Measurements from ENCODE around the gene RAE1.
"Not testable (repeated sequence)": the region's sequence is repeated elsewhere in the genome, so short reads cannot be mapped to it uniquely, and the experiment has no call there.

RAE1 gene

DNA sequence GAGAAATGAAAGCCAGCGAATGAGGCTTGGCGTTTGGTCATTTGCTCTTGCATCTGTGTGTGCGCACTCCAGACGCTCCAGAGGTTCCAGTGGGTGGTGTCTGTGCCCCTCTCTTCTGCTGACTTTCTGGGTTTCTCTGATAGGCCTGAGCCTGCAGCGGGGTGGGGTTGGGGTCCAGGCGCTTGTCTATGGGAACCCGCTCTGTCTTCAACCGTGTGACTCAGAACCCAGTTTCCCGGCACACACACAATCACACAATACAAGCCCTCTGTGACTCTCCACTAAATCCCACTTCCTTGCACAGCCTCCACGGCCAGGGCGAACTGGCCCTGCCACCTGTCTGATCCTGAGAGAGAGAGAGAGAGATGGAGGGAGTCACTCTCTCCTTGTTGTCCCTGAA lies 64.7 kb downstream of the RAE1 start:
- DNase-seq (ENCODE audit: low spot score) = no peak

DNA sequence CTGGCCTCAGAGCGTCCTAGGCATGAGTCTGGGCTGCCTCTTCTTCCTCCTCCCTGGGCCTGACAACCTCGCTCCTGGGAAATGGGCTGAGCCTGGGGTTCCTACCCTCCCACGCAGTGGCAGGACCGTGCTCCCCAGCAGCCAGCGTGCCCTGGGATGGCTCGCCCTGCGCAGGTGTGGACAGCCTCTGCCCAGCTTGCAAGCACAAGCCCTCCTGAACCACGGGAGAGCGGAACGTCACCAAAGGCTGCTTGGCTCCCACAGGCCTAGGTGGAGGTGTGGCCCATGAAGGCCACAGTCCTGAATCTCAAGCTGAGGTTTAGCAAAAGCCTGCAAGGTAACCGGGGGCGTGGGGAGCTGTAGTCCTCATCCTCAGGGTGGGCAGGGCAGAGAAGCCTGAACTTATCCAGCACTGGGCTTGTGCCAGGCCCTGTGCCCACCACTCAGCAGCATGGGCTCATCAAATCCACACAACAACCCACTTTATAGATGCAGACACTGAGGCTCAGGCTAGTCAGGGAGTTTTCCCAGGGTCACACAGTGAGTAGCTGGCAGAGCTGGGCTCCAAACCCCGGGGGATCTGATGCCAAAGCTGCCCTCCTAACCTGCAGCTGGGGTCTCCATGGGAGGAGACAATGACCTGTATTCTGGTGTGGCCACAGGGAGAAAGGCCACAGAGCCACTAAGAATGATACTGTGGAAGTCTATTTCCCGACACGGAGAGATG lies 65.4 kb downstream of the RAE1 start:
- no peak for DNase-seq (ENCODE audit: low spot score)

DNA sequence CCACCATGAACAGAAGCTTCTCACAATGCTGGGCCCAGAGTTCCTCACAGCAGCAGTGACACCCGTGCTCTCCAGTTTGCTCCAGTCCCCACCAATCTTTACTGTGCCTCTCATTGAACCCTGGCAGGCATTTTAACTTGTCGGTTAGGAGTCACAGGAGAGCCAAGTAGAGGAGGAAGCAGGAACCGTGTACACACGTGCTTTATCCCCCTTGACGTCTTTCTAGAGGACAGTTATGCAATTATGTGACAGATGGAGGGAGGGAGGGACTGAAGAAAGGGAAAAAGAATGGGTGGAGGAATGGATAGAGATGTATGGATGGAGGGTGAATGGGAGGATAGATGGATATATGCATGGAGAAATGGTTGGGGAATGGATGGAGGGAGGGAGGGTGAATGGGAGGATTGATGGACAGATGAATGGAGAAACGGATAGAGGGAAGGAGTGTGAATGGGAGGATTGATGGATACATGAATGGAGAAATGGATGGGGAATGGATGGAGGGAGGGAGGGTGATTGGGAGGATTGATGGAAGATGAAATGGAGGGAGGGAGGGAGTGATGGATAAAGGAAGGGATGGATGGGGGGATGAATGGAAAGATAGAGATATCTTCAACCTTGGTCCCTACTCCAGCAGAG lies 66.1 kb downstream of the RAE1 start:
- no peak for DNase-seq (ENCODE audit: low spot score)

DNA sequence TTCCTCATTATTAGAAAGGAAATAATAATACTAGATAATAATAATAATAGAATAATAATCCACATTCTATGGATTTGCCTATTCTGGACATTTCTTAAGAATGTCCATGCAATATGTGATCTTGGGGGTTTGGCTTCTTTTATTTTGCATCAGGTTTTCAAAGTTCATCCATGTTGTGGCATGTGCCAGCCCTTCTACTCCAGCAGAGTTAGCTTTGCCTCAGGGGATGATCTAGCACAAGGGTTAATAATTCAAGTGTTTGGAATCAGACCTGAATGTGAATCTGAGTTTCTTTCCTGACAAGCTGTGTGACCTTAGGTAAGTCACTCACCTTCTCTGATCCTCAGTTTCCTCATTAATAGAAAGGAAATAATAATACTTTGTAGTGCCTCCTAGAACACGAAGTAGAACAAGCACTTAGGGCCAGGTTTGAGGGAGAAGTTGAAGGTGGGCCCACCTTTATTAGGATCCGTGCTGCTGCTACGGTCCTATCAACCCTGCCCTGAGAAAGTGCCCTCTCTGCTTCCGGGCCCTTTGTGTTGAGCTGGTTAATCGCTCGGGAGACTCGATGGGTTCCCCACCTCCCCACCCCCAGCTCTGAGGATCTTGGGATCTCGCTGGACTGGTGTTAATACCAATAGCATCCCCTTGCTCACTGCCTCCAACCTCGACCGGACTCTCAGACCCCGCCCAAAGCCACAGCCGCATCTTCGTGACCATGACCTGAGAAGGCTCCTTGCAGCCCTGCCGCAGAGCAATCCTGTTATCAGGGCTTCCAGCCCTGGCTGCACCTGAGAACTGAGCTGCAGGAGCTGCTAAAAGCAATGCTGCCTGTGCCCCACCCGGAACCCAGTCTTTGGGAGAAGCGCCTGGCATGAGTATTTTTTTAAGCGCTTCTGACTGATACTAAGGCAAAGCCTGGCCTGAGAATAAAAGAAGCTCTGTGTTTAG lies 67.0 kb downstream of the RAE1 start:
- DNase-seq (ENCODE audit: low spot score) = no peak

DNA sequence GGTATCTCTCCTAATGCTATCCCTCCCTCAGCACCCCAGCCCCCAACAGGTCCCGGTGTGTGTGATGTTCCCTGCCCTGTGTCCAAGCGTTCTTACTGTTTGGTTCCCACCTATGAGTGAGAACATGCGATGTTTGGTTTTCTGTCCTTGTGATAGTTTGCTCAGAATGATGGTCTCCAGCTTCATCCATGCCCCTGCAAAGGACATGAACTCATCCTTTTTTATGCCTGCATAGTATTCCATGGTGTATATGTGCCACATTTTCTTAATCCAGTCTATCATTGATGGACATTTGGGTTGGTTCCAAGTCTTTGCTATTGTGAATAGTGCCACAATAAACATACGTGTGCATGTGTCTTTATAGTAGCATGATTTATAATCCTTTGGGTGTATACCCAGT lies 68.4 kb downstream of the RAE1 start:
- not testable (repeated sequence) for DNase-seq (ENCODE audit: low spot score)

DNA sequence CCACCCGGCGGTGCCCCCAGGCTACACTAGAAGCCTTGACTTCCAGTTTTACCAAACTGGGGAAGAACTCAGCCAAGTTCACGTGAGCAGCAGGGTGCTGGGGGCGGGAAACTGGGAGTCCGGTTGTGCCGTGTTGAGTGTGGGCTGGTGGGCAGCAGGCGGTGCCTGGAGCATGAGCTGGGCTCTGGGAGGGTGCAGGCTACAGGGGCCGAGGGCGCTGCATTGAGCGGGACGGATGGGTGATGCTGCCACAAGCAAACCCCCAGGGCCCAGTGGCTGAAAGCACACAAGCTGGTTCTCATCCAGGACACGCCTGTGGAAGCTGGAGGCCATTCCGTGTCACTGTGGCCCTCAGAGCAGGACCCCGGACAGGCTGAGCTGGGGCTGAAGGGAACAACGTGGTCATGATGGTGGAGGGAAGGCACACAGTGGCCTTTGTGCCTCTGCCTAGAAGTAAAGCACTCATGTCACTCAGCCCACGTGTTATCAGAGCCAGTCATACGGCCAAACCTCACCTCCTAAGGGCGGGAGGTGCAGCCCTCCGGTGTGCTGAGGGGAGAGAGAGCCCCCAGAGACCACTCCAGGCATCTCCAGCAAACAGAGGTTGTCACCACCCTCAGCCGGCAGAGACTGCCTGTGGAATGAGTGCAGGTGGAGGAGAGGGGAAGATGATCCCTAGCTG lies 69.7 kb downstream of the RAE1 start:
- no peak for DNase-seq (ENCODE audit: low spot score)

DNA sequence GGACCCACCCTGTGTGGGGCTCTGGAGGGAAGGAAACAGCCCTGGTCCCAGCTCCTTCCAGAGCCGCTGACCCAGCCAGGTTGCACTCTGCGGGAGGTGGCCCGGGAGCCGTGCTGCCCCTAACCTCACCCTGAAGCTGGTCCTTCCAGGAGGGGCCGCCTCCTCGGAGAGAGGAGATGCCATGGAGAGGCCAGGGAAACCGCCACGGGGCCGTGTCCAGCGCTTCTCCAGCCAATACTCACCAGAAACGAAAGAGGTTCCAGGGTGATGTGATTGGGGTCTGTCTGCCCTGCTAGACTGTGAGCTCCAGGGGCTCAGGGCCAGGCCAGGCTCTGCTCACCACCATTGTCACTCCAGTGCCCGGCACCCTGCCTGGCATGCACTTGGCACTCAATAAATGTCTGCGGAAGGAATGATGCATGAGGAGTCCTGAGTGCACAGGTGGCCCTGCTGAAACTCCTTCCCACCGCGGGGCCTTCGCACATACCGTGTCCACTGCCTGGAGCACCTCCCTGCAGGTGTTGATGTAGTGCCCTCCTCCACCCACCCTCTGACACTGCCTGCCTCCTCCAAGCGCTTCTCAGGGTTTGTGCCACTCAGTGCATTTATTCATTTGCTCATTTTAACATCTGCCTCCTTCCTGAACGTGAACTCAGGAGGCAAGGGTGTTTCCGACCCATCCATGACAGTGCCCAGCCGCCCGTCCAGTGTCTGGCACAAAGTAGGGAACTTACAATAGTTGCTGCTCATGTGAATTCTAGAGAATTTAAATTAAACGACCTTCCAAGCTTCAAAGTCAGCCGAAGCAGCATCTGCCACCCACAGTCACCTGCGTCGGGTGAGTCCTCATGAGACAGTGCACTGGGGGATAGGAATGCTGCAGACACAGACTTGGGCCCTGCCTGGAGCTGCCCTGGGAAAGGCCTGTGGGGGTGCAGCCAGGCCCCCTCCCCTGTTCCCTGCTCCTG lies 70.5 kb downstream of the RAE1 start:
- no peak for DNase-seq (ENCODE audit: low spot score)

DNA sequence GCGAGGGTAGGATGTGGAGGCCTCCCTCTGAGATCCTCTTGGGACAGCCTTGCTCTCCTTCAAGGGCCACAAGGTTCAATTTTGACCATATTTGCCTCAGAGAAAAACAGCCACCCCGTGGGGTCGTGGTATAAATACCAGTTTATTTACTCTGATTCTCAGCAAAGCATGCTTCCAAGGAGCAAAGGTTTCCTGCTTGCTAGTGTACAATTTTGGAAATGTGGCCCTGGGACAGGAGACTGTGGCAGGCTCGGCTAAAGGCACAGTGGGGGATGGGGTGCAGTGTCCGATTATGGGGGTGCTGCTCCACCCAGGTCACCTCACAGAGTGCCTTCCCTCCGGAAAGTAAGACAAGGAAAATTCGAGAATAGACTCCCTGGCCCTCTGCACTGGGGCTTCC lies 71.2 kb downstream of the RAE1 start:
- no peak for DNase-seq (ENCODE audit: low spot score)

DNA sequence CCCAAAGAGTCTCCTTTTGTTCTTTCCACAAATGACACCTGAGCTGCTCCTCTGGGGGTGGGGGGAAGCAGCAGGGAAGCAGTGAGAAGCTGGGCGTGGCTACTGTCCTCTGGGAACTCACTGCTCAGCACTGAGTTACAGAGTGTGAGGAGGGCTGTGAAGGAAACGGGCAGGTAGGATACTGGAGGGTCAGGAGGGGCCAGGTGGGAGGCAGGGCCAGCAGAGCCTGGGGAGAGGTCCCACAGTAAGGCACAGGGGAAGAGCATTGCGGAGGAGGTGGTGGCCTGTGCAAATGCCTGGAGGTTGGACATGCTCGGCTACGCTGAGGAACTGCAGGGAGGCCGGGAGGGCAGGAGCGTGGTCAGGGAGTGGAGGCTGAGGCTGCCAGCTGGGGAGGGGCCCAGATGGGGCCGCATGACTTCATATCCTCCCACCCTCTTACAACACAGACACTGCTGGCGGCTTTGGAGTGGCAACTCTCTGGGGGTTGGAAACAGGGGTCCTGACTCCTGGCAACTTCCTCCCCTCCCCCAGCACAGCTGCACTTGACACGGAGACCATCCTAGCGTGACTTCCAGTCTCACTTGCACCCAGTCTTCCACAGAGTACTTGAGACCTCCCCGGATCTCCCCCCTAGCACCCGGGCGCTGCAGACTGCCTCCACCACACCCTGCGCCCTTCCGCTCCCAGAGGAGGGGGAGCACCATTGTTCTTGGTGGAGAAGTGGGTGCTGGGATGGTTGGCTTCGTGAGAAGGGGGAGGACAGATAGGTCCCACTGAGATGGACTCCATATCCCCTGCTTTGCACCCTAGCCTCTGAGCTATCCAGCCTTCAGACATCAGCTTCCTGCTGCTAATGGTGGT lies 74.3 kb downstream of the RAE1 start:
- peak; percentile 54 for DNase-seq (ENCODE audit: low spot score)

DNA sequence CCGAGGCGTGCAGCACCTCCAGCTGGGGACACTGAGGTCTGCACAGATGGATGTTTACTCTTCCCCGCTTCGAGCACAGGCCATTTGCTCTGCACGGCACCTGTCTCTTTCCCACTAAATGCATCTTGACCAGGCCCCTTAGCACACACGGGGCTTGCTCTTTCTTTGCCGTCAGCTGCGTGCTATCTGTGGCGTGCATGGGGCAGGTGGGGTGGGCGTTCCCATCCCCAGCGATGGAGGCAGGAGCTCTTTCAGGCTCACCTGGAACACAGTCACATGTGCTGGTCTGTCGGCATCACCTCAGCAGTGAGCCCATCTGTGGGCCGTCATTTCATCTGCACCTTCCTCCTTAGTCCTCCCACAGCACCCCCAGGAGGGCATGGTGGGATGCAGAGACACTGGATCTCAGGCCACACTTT lies 75.2 kb downstream of the RAE1 start:
- DNase-seq (ENCODE audit: low spot score) = no peak

DNA sequence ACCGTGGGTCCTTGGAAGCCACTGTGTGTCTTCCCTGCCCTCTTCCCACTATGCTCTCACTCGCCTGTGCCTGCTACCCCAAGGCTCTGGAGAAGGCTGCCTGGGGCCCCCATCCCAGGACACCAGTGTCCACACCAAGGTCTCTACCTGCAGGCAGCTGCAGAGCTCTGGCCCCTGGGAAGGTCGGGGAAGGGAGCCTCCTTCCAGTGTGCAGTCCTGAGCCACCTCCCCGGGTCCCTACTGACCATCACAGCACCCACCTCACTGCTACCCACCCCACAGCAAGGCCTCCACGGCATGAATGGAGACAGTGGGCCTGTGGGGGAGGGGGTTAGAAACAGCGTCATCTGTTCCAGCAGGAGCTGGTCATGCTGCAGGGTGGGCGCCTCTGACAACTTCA lies 75.8 kb downstream of the RAE1 start:
- no peak for DNase-seq (ENCODE audit: low spot score)

DNA sequence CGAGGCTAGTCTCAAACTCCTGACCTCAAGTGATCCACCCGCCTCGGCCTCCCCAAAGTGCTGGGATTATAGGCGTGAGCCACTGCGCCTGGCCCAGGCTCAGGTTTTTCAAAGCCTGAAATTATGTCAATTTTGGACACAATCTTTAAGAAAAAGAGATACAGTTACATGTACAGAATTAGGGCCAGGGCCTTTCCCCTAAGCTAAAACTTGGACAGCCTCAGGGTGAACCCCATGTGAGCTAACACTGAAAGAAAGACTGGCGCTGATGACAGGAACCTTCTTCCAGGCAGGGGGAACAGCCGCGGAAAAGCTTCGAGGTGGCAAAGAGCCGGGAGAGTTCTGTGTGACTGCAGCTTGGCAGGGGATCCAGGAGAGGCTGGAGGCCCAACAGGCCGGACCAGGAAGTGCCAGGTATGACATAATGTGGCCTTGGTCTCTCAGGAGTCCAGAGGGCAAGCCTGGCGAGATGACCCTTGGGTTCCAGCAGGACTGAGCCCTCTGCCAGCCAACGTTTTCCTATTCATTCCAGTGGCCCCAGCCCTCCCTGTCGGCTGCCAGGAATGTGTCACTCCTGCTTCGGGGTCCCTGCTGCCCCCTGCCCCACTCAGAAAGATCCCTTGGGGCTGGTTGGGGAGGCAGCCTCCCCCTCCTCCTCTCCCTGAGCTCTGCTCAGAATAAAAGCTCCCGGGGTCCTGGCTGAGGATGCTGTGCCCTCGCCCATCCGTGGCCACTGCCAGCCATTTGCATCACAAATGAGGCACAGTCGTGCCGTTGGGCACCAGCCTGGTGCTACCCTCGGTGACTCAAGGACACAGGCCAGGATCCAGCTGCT lies 77.5 kb downstream of the RAE1 start:
- DNase-seq (ENCODE audit: low spot score) = no peak
